ENCODE results near the gene GLOD5.

- TF ChIP-seq EZH2phosphoT487 (IDR thresholded peaks at IDR 0.05; ENCODE audit: borderline replicate concordance, low read depth, low read length) (no peak), CTCF (conservative IDR thresholded peaks at IDR 0.05; ENCODE audit: low read length) (no peak)
Measured at GRCh38 chrX:48749182-48749581, 12.4 kb upstream of the GLOD5 start.

Measured in OCI-LY7 (cell line).